ENCODE measurements around the gene ZDHHC5. TPM values are rescaled to one million over a fixed set of nuclear protein-coding genes. Genes with fewer than 3 reads are reported as not detected.
A peak's percentile ranks its signal among the peaks of the same experiment; 100 is the strongest.

ZDHHC5 gene
- total RNA-seq, 1 experiment from 2014 or later: 51.6 TPM

- TF ChIP-seq PRDM15 (CRISPR knock-in tag; IDR thresholded peaks at IDR 0.05) (no peak), MAX (CRISPR knock-in tag; IDR thresholded peaks at IDR 0.05) (no peak)
- TF ChIP-seq, protein P1, sequence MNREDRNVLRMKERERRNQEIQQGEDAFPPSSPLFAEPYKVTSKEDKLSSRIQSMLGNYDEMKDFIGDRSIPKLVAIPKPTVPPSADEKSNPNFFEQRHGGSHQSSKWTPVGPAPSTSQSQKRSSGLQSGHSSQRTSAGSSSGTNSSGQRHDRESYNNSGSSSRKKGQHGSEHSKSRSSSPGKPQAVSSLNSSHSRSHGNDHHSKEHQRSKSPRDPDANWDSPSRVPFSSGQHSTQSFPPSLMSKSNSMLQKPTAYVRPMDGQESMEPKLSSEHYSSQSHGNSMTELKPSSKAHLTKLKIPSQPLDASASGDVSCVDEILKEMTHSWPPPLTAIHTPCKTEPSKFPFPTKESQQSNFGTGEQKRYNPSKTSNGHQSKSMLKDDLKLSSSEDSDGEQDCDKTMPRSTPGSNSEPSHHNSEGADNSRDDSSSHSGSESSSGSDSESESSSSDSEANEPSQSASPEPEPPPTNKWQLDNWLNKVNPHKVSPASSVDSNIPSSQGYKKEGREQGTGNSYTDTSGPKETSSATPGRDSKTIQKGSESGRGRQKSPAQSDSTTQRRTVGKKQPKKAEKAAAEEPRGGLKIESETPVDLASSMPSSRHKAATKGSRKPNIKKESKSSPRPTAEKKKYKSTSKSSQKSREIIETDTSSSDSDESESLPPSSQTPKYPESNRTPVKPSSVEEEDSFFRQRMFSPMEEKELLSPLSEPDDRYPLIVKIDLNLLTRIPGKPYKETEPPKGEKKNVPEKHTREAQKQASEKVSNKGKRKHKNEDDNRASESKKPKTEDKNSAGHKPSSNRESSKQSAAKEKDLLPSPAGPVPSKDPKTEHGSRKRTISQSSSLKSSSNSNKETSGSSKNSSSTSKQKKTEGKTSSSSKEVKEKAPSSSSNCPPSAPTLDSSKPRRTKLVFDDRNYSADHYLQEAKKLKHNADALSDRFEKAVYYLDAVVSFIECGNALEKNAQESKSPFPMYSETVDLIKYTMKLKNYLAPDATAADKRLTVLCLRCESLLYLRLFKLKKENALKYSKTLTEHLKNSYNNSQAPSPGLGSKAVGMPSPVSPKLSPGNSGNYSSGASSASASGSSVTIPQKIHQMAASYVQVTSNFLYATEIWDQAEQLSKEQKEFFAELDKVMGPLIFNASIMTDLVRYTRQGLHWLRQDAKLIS (CRISPR knock-in tag; IDR thresholded peaks at IDR 0.05; ENCODE audit: borderline replicate concordance): no peak
Measured at GRCh38 chr11:57634311-57634710, 33.6 kb upstream of the ZDHHC5 start (continued).

DNA sequence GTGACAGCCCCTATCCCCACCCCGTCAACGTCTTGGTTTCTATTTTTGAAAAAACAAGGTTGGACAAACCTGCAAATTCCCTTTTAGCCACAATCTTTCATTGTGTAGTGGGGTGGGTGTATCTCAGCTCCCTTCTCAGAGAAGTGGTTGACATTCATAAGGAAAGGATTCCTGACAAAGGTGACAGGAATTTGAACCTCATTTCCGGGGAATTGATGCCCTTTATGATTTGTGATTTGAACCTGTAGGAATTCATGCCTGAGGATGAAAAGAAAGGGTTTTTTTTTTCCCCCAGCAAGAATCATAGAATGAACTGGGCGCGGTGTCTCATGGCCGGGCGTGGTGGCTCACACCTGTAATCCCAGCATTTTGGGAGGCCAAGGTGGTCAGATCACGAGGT lies 32.7 kb upstream of the ZDHHC5 start:
- H3K27ac Mint-ChIP-seq: no peak overlapping the region
- H3K9me3 Mint-ChIP-seq: no peaks in the 10 kb centered on the region
- no peak for DNase-seq (ENCODE audit: low spot score)
- ATAC-seq: no peak
- POLR2A ChIA-PET: interaction anchor here (0.6 to 6.6 kb wide), 3 partner anchors 32 to 161 kb away, joined by 4 to 115 read pairs (median 6); partner anchors contain the start of gene SERPING1
- peaks cover 19% of the 10 kb centered on the region for H3K4me1 Mint-ChIP-seq
- peaks cover 29% of the 10 kb centered on the region for H3K27me3 Mint-ChIP-seq (ENCODE audit: low read depth)
- H3K36me3 Mint-ChIP-seq: peaks cover 5% of the 10 kb centered on the region; the same call in 1 of the 2 replicates
- TF ChIP-seq E2F4 (CRISPR knock-in tag; IDR thresholded peaks at IDR 0.05; ENCODE audit: borderline replicate concordance, low read depth) (no peak), GRHL2 (CRISPR knock-in tag; IDR thresholded peaks at IDR 0.05; ENCODE audit: insufficient replicate concordance, severe bottlenecking) (no peak), ZNF396 (CRISPR knock-in tag; IDR thresholded peaks at IDR 0.05; ENCODE audit: borderline replicate concordance) (no peak), FOXK1 (CRISPR knock-in tag; IDR thresholded peaks at IDR 0.05) (no peak)
- TF ChIP-seq, protein P2, sequence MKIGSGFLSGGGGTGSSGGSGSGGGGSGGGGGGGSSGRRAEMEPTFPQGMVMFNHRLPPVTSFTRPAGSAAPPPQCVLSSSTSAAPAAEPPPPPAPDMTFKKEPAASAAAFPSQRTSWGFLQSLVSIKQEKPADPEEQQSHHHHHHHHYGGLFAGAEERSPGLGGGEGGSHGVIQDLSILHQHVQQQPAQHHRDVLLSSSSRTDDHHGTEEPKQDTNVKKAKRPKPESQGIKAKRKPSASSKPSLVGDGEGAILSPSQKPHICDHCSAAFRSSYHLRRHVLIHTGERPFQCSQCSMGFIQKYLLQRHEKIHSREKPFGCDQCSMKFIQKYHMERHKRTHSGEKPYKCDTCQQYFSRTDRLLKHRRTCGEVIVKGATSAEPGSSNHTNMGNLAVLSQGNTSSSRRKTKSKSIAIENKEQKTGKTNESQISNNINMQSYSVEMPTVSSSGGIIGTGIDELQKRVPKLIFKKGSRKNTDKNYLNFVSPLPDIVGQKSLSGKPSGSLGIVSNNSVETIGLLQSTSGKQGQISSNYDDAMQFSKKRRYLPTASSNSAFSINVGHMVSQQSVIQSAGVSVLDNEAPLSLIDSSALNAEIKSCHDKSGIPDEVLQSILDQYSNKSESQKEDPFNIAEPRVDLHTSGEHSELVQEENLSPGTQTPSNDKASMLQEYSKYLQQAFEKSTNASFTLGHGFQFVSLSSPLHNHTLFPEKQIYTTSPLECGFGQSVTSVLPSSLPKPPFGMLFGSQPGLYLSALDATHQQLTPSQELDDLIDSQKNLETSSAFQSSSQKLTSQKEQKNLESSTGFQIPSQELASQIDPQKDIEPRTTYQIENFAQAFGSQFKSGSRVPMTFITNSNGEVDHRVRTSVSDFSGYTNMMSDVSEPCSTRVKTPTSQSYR (CRISPR knock-in tag; IDR thresholded peaks at IDR 0.05): no peak
- CTCF ChIA-PET: no interaction called here
- no peak overlapping the region for H3K4me3 Mint-ChIP-seq

- peaks cover 43% of the 10 kb centered on the region for H3K4me1 Mint-ChIP-seq
- H3K36me3 Mint-ChIP-seq: peaks cover 29% of the 10 kb centered on the region
- H3K4me3 Mint-ChIP-seq: peak overlapping the region; percentile 96
- no peaks in the 10 kb centered on the region for H3K9me3 Mint-ChIP-seq
- peak; percentile 81 for DNase-seq (ENCODE audit: low spot score)
- ChIA-PET POLR2A (interaction anchor here (0.8 to 6.6 kb wide), 9 partner anchors 9 to 144 kb away, joined by 3 to 115 read pairs (median 6); partner anchors contain the start of genes CTNND1, SERPING1, UBE2L6 and YPEL4), CTCF (interaction anchor here (0.8 to 1.4 kb wide), 3 partner anchors 40 to 180 kb away, joined by 4 to 10 read pairs (median 10); partner anchors contain the start of gene UBE2L6)
- peak overlapping the region; percentile 98 for H3K27ac Mint-ChIP-seq
- peak; percentile 12 for ATAC-seq
- peaks cover 18% of the 10 kb centered on the region for H3K27me3 Mint-ChIP-seq (ENCODE audit: low read depth)
- TF ChIP-seq, protein P3, sequence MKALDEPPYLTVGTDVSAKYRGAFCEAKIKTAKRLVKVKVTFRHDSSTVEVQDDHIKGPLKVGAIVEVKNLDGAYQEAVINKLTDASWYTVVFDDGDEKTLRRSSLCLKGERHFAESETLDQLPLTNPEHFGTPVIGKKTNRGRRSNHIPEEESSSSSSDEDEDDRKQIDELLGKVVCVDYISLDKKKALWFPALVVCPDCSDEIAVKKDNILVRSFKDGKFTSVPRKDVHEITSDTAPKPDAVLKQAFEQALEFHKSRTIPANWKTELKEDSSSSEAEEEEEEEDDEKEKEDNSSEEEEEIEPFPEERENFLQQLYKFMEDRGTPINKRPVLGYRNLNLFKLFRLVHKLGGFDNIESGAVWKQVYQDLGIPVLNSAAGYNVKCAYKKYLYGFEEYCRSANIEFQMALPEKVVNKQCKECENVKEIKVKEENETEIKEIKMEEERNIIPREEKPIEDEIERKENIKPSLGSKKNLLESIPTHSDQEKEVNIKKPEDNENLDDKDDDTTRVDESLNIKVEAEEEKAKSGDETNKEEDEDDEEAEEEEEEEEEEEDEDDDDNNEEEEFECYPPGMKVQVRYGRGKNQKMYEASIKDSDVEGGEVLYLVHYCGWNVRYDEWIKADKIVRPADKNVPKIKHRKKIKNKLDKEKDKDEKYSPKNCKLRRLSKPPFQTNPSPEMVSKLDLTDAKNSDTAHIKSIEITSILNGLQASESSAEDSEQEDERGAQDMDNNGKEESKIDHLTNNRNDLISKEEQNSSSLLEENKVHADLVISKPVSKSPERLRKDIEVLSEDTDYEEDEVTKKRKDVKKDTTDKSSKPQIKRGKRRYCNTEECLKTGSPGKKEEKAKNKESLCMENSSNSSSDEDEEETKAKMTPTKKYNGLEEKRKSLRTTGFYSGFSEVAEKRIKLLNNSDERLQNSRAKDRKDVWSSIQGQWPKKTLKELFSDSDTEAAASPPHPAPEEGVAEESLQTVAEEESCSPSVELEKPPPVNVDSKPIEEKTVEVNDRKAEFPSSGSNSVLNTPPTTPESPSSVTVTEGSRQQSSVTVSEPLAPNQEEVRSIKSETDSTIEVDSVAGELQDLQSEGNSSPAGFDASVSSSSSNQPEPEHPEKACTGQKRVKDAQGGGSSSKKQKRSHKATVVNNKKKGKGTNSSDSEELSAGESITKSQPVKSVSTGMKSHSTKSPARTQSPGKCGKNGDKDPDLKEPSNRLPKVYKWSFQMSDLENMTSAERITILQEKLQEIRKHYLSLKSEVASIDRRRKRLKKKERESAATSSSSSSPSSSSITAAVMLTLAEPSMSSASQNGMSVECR (CRISPR knock-in tag; IDR thresholded peaks at IDR 0.05; ENCODE audit: borderline replicate concordance): peak; percentile 59; the same call in 1 of the 2 replicates
- no peak for TF ChIP-seq ZNF532 (CRISPR knock-in tag; IDR thresholded peaks at IDR 0.05; ENCODE audit: borderline replicate concordance)
Measured at GRCh38 chr11:57637626-57638004, 30.3 kb upstream of the ZDHHC5 start.

Data from WTC11 (cell line).